Measurements from ENCODE around the gene HEMK1.
A peak's percentile ranks its signal among the peaks of the same experiment; 100 is the strongest.

The HEMK1 gene

DNA sequence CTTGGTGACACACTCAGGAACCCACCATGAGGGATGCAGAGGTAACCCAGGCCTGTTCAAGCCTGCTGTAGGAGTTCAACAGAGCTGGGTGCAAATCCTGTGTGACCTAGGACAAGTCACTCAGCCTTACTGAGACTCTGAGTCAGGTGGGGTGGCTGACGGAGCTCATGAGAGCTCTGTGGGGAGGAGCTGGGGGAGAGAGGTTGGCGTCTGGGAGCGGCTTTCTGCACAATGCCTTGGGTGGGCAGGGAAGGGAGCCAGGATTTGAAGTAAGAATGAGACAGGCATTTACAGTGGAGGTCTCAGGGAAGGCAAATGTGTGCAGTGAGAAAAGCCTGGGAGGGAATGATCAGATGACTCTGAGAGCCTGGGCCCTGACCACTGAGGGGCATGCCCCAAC lies 20.1 kb upstream of the HEMK1 start:
- no peak for DNase-seq

DNA sequence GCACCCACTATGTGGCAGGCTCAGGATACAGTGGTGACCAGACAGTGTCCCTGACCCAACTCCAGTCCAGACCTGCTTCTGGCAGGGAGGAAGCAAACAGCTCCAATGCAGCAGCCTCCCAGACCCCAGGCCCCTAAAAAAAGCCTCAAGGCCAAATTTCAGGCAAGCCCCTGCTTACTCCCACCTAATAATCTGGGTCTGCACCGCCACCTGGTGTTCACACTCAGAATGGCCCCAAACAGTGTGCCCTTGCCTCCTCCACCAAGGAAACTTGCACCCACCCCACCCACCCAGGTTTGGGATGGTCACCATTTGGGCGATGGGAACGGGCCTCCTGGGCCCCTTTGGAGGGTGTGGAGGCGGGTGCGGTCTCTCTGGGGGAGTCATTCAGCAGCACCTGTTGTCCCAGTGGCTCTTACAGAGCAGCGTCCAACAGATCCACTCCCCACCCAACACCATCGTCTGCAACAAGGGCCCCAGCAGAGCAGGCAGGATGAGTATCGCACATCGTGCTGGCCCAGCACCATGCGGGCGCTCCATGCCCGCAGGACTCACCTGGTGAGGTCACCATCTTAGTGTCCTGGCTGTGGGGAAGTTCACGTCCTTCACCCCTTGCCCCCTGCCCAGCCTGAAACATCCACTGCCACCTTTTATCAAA lies 19.1 kb upstream of the HEMK1 start:
- DNase-seq = peak; percentile 23

GRCh38 chr3:50551054-50551659 lies 18.2 kb upstream of the HEMK1 start:
- no peak for DNase-seq

- DNase-seq = no peak
Measured at GRCh38 chr3:50551681-50552435, 17.5 kb upstream of the HEMK1 start.

DNA sequence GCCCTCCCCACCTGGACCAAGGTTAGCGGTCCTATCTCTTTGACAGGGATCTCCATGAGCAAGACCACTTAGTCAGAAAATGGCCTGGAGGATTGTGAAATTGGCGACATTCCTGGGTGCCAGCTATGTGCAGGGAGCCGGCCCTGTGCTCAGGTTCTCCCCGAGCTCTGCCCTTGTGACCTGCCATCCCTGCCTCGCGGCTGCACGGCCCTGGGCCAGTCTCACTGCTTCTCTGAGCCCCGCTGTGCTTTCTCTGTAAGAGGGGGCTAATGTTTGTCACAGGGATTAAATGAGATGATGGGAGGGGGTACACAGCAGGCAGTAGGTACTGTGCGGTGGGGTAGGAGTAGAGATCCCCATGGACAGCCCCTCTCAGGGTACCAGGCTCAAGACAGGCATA lies 16.7 kb upstream of the HEMK1 start:
- no peak for DNase-seq

GRCh38 chr3:50554553-50554952 lies 14.8 kb upstream of the HEMK1 start:
- DNase-seq = no peak

DNA sequence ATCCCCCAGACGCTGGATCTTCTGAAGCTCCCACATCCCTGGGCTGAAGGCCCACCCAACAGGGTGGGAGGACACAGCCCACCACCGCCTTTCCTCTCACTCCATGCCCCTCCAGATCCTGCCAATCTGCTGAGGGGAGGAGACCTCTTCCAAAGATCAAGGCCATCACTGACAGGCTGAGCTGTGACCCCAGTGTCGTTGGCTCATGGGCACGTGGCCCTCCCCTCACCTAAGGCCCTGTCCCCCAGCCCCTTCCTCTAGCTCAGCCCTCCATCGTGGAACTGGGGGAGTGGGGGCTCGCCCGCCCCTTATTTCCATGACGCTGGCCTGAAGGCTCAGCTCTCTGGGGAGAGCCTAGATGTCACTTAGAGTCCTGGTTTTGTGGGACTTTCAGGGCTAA lies 12.2 kb upstream of the HEMK1 start:
- DNase-seq = no peak

DNA sequence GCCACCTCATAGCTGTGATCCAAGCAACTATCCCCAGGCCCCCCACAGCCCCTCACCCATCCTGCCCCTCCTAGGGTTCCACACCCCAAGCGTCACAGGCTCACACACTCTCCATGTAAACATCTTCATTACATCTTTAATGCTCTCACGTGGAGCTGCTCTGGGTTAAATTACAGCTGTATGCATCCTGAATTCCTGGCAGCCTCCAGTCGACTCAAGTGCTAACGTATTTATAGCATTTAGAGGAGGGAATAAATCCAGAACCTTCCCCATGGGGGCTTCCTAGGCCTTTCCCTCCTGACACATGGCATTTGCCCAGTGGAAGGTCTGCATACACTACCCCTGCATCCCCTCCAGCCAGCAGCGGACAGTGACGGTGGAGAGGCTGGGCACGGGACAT lies 11.4 kb upstream of the HEMK1 start:
- peak; percentile 1 for DNase-seq

GRCh38 chr3:50559702-50560101 lies 9.6 kb upstream of the HEMK1 start:
- no peak for DNase-seq

GRCh38 chr3:50562861-50563260 lies 6.5 kb upstream of the HEMK1 start:
- no peak for DNase-seq

- no peak for DNase-seq
Measured at GRCh38 chr3:50563867-50564266, 5.5 kb upstream of the HEMK1 start.

- DNase-seq = no peak
Measured at GRCh38 chr3:50564321-50564720, 5.0 kb upstream of the HEMK1 start.

GRCh38 chr3:50567011-50567385 lies 2.3 kb upstream of the HEMK1 start:
- DNase-seq = no peak

- peak; percentile 25 for DNase-seq
Measured at GRCh38 chr3:50567386-50568167, 1.7 kb upstream of the HEMK1 start, which contains the start of gene C3orf18. Gene C3orf18, minus strand, starts transcription at chr3:50567747. Its CDS starts 2,048 bp downstream, at chr3:50565699.

GRCh38 chr3:50570508-50571279 lies 1.4 kb downstream of the HEMK1 start:
- DNase-seq = no peak

- DNase-seq = no peak
Measured at GRCh38 chr3:50571486-50571885, 2.2 kb downstream of the HEMK1 start.

GRCh38 chr3:50572158-50572557 lies 2.8 kb downstream of the HEMK1 start:
- peak; percentile 30 for DNase-seq

DNA sequence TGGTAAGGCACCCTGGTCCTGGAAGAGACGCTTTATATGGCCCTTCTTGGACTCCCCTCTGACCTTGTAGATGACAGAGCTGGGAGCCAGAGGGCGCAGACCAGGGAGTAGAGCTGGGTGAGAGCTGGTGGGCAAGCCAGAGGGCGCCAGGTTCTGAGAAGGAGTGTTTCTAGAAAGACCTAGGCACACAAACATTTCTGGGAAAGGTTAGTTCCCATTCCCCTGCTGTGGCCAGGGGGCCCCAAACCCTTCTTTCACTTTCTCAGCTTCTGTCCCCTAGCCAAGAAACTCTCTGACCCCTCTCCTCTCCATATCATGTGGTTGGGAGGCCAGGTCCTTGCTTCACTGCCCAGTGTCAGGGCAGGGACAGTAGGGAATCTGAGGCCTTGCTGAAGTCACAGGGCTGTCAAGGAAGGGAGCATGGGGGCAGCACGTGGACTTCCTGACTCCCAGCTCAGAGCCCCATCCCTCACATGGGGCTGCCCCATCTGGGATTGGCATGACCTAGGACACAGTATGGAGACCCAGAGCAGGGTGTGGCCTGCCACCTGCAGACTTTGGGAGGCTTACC lies 3.6 kb downstream of the HEMK1 start:
- no peak for DNase-seq

DNA sequence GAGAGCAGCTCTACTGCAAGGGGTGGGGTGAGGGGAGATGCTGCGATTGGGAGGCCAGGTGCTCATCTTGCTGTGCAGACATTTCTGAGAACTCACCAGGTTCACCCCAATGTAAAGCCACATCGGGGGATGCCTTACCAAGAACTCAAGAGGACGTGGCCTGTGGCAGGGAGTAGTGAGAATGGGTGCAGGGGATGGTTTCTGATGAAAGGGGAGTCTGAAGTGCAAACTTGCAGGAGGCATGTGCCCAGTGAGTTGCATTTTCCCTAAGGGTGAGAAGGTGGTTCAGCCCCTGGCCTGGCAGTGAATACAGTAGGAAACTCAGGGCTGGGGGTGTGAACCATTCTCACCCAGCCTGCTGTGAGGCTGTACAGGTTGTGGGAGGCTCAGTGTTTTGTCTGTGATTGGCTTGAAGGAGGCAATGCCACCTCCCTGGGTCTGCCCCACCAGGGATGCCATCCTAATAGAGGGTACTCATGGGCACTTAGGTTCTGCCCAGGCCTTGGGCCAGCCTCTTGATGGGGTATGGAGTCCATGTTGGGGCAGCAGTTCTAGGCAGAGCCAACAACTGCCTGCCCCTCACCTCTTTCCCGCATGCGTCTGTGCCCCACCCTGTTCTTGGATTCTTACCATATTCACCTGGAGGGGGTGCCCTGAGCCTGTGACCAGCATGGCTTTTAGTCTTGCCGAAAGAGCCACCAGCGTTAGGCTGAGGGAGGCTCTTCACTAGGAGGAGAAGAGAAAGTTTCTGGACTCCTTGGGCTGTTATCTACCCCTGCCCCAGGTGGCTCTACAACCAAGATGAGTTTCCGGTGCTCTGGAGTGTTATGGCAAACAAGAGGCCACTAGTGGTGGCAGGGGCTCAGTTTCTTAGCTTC lies 4.5 kb downstream of the HEMK1 start:
- DNase-seq = no peak

- no peak for DNase-seq
Measured at GRCh38 chr3:50574444-50574831, 5.1 kb downstream of the HEMK1 start.

DNA sequence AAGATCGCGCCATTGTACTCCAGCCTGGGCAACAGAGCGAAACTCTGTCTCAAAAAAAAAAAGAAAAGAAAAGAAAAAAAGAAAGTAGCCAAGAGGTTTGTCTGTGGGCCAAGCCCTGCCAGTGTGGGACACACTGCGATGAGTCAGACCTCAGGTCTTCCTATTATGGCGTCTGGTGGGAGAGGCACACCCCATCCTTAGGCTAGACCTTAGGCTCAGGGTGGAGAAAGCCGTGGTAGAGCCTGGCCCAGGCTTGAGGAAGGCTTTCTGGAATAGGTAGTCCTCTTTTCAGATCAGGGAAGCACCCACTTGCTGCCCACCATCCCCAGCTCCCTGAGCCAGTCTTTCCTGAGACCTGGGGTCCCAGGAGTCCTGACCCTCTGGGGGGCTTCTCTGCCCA lies 6.0 kb downstream of the HEMK1 start:
- DNase-seq = no peak

Data from DMS79 treated with DMSO at 0.1 percent for 48 hours (cell line).